Measurements from ENCODE around the gene DLEC1.
"Not testable (repeated sequence)": the region's sequence is repeated elsewhere in the genome, so short reads cannot be mapped to it uniquely, and the experiment has no call there.

DLEC1 gene

DNA sequence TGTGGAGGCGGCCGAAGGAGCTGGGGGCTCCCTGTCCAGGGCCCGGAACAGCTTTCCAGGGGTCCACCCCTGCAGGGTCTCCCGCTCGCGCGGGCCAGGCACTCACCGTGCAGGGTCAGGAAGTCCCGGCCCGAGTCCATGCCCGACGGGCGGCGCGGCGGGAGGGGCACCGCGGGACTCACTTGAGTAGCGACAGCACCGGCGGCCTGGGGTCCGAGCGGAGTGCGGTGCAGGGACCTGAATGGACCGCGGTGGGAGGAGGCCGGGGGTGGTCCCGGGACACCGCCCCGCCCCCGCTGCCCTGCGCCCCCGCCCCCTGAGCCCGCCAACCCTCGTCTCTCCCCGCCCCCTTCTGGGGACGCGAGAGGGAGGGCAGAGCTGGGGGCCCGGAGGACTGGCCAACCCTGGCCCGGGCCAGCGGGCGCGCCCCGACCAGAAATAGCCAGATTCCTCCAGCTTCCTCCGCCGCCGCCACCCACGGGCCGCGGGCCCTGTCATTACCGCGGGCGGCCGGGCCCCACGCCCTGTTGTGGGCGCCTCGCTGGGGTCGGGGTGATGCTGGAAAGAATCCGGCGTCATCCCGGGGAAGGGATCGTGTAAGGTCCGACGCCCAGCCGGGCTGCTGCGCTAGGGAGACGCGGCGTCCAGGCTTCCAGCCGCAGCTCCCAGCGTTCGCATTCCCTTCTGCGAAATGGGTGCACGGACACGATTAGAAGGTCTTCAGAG, 9.4 kb upstream of the DLEC1 start, which contains the start of gene PLCD1:
Gene PLCD1, minus strand, starts transcription at position 243 of the 726 bp plus-strand sequence. Its CDS starts 103 bp downstream, at position 140.
- peak within 1 kb of the TSS; percentile 57 for H3K27ac ChIP-seq (ENCODE audit: low read depth, low read length, severe bottlenecking)
- H3K4me3 ChIP-seq (ENCODE audit: extremely low read depth, insufficient read depth, low read length, poor library complexity, severe bottlenecking) = peak within 1 kb of the TSS; percentile 58
- no peaks in the 10 kb centered on the region for H3K9me3 ChIP-seq (ENCODE audit: control insufficient read depth, low read length)
- 1 to 3% methylated on average over 51 to 61 of the region's 75 CpGs for WGBS, 2 experiments (ENCODE audit: insufficient coverage in 2 of 2)
- H3K4me1 ChIP-seq (ENCODE audit: control insufficient read depth, insufficient read depth, low read length, poor library complexity, severe bottlenecking) = peaks cover 23% of the 10 kb centered on the region
- peaks cover 4% of the 10 kb centered on the region for H3K36me3 ChIP-seq (ENCODE audit: control insufficient read depth, insufficient read depth, low read length)

DNA sequence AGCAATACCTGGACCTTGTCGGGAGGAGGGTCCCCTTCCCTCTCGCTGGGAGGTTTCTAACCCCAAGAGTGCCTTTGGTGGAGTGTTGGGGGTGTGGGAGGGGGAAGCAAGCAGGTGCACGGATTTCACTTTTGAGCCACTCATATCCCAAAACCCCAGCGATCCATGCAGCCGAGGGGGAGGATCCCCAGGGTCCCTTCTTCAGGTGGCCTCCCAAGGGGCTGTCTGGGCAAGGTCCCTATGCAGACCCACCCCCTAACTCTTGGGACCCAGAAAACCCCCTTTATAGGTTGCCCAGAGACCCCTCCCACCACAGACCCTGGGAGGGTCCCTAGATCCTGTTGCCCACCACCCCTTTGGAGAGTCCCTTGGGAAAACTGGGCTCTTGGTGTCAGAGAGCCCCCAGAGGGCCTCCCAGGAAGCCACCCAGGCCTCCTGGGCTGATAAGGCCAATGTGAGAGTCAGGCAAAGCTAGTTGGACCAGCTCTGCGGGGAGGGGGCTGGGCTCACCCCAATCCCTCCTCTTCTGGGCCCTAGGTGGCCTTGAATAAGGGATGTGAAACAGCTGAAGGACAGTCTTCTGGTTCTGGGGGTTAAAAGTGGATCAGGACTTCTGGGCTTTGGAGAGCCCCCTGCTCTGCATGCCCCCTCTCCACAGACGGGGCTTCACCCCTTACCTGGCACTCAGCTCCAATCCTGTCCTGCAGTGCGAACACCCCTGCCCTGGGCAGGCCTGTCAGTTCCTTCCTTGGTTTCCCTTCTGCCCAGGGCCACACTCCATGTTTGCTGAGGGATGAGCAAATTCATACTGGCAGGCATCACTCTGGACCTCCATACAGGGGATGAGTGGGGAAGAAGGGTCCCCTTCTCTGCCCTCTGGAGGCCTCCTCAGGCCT, 8.6 kb upstream of the DLEC1 start:
- Histone ChIP-seq H3K9me3 (ENCODE audit: control insufficient read depth, low read length) (no peaks in the 10 kb centered on the region), H3K27ac (ENCODE audit: low read depth, low read length, severe bottlenecking) (peak overlapping the region; percentile 57), H3K4me1 (ENCODE audit: control insufficient read depth, insufficient read depth, low read length, poor library complexity, severe bottlenecking) (peaks cover 22% of the 10 kb centered on the region), H3K36me3 (ENCODE audit: control insufficient read depth, insufficient read depth, low read length) (peaks cover 4% of the 10 kb centered on the region), H3K4me3 (ENCODE audit: extremely low read depth, insufficient read depth, low read length, poor library complexity, severe bottlenecking) (peak overlapping the region; percentile 58)
- 59 to 63% methylated on average over 5 to 6 of the region's 8 CpGs for WGBS, 2 experiments (ENCODE audit: insufficient coverage in 2 of 2)

DNA sequence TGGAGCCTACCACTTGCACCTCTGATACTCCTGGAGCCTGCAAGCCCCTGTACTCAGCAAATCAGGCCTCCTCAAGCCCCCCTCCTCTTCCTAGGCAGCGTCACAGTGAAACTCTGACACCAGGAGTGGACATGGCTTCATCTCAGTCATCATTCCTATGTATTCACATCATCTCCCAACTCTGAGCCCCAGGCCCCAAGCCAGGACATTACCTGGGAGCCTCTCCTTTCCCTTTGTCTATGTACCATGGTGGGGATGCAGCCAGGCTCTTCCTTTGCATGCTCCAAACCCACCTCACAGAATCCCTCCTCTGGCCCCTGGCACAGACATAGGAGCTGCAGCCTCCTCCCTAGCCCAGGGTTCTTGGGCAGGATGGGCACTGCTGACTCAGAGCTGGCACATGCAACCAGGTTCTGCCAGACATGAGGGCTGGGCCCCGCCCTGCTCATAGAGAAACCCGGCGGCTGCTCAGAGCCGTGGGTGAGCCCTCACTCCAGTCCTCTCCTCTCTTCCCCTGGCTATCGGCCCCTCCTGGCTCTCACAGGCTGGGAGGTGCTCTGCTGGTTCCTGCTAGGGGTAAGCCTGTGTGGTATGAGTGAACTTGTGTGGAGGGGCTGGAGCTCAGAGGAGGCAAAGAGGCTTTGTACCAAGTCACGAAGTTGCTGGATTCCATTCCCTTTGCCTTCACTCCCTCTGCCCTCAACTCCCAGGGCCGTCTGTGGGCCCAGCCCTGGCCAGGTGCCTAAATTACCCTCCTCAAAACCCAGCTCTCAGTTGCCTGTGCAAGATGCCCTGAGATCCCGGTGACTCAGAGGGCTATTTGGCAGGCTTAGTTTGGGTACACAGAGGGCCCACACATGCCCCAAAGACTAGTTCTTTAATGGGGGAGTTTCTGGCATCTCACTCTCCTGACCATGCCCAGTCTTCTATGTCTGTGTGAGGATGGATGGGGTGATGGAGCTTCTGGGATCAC, 7.7 kb upstream of the DLEC1 start:
- Histone ChIP-seq H3K4me3 (ENCODE audit: extremely low read depth, insufficient read depth, low read length, poor library complexity, severe bottlenecking) (no peak overlapping the region), H3K9me3 (ENCODE audit: control insufficient read depth, low read length) (no peaks in the 10 kb centered on the region), H3K27ac (ENCODE audit: low read depth, low read length, severe bottlenecking) (no peak overlapping the region), H3K4me1 (ENCODE audit: control insufficient read depth, insufficient read depth, low read length, poor library complexity, severe bottlenecking) (peaks cover 16% of the 10 kb centered on the region), H3K36me3 (ENCODE audit: control insufficient read depth, insufficient read depth, low read length) (peaks cover 4% of the 10 kb centered on the region)
- WGBS, 2 experiments (ENCODE audit: insufficient coverage in 2 of 2) = 79 to 93% methylated on average over 5 to 8 of the region's 9 CpGs

DNA sequence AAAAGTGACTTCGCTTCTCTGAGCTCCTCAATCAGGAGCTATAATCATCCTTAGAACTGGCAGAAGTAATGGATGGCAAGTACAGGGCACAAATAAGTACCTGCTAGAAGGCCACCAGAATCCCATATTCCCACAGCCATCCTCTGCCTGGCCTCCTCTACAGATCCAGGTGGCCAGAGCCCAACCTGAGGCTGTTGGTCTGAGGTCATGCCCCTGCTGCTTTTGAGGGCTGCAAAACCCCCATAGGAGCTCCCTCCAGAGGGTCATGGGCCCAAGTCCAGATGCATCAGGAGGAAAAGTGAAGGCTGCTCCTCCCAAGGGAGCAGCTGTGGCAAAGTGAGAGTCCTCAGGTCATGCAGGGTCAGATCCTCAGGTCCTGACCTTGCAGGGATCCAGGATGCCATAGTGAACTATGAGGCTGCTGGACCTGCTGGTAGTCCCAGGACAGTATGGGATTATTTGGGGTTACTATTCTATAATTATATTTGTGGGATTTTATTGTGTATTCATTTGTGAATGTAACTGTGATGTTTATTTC, 6.6 kb upstream of the DLEC1 start:
- WGBS, 2 experiments (ENCODE audit: insufficient coverage in 2 of 2) = 86% methylated on average over 1 of the region's 1 CpG; no CpG with 5 or more reads in 1 of the 2 experiments
- Histone ChIP-seq H3K27ac (ENCODE audit: low read depth, low read length, severe bottlenecking) (no peak overlapping the region), H3K4me1 (ENCODE audit: control insufficient read depth, insufficient read depth, low read length, poor library complexity, severe bottlenecking) (peaks cover 21% of the 10 kb centered on the region), H3K9me3 (ENCODE audit: control insufficient read depth, low read length) (no peaks in the 10 kb centered on the region), H3K4me3 (ENCODE audit: extremely low read depth, insufficient read depth, low read length, poor library complexity, severe bottlenecking) (no peak overlapping the region), H3K36me3 (ENCODE audit: control insufficient read depth, insufficient read depth, low read length) (peaks cover 3% of the 10 kb centered on the region)

DNA sequence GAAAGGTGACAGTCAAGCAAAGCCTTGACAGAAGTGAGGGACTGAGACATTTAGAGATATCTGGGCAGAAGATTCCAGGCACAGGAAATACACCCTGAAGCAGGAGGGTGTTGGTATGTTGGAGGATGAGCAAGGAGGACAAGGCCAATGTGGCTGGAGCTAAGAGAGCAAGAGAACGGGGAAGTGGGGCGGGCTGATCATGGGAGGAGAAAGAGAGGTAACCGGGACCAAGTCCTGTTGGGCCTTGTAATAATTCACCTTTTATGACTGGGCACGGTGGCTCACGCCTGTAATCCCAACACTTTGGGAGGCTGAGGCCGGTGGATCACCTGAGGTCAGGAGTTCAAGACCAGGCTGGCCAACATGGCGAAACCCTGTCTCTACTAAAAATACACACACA, 5.4 kb upstream of the DLEC1 start:
- WGBS, 2 experiments (ENCODE audit: insufficient coverage in 2 of 2) = 87 to 100% methylated on average over 3 to 6 of the region's 7 CpGs
- H3K4me3 ChIP-seq (ENCODE audit: extremely low read depth, insufficient read depth, low read length, poor library complexity, severe bottlenecking) = not testable (repeated sequence)
- H3K4me1 ChIP-seq (ENCODE audit: control insufficient read depth, insufficient read depth, low read length, poor library complexity, severe bottlenecking) = peaks cover 16% of the 10 kb centered on the region

DNA sequence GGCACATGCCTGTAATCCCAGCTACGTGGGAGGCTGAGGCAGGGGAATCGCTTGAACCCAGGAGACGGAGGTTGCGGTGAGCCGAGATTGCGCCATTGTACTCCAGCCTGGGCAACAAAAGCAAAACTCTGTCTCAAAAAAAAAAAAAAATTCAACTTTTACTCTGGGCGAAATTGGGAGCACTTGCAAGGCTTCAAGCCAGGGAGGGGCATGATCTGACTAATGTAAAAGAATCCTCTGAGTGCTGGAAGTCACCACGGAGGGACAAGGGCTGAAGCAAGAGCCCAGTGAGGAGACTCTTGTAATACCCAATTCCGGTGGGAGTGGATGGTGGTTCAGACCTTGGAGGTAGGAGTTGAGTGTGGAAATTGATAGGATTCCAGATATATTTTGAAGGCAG, 4.7 kb upstream of the DLEC1 start:
- not testable (repeated sequence) for H3K36me3 ChIP-seq (ENCODE audit: control insufficient read depth, insufficient read depth, low read length); H3K27ac ChIP-seq (ENCODE audit: low read depth, low read length, severe bottlenecking); H3K9me3 ChIP-seq (ENCODE audit: control insufficient read depth, low read length); H3K4me3 ChIP-seq (ENCODE audit: extremely low read depth, insufficient read depth, low read length, poor library complexity, severe bottlenecking)
- WGBS, 2 experiments (ENCODE audit: insufficient coverage in 2 of 2) = 76 to 95% methylated on average over 3 to 4 of the region's 9 CpGs
- peaks cover 16% of the 10 kb centered on the region for H3K4me1 ChIP-seq (ENCODE audit: control insufficient read depth, insufficient read depth, low read length, poor library complexity, severe bottlenecking)

More for the DNA sequence above, 5.4 kb upstream of the DLEC1 start:
- not testable (repeated sequence) for H3K36me3 ChIP-seq (ENCODE audit: control insufficient read depth, insufficient read depth, low read length); H3K9me3 ChIP-seq (ENCODE audit: control insufficient read depth, low read length); H3K27ac ChIP-seq (ENCODE audit: low read depth, low read length, severe bottlenecking)

DNA sequence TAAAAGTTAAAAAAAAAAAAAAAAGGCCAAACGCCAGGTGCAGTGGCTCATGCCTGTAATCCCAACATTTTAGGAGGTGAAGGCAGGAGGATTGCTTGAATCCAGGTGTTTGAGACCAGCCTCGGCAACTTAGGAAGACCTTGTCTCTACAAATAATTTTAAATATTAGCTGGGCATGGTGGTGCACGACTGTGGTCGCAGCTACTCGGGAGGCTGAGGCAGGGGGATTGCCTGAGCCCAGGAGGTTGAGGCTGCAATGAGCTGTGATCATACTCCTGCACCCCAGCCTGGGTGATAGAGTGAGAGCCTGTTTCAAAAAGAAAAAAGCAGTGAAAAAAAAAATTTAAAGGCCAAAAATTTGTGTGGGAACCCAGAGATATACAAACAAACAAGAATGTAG, 2.7 kb upstream of the DLEC1 start:
- Histone ChIP-seq H3K4me3 (ENCODE audit: extremely low read depth, insufficient read depth, low read length, poor library complexity, severe bottlenecking) (no peak overlapping the region), H3K27ac (ENCODE audit: low read depth, low read length, severe bottlenecking) (no peak overlapping the region), H3K36me3 (ENCODE audit: control insufficient read depth, insufficient read depth, low read length) (no peaks in the 10 kb centered on the region), H3K4me1 (ENCODE audit: control insufficient read depth, insufficient read depth, low read length, poor library complexity, severe bottlenecking) (peaks cover 10% of the 10 kb centered on the region), H3K9me3 (ENCODE audit: control insufficient read depth, low read length) (no peaks in the 10 kb centered on the region)
- 100% methylated on average over 3 to 4 of the region's 5 CpGs for WGBS, 2 experiments (ENCODE audit: insufficient coverage in 2 of 2)

DNA sequence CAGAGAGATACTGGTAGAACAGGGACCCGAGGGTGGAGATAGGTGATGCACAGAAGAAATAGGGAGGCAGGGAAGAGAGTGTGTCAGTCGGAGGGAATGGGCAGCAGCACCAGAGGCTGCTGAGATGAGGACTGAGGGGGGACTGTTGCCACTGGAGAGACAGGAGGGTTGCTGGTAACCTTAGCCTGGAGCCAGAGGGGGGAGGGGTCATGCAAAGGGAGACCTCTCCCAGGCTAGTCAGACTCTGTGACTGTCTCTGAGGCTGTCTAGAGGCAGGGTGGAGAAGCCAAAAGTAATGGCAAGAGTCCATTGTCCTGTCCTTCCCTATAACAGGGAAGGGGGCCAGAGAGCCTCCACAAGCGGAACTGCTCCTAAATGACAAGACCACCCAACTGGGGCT, 2.1 kb upstream of the DLEC1 start:
- Histone ChIP-seq H3K9me3 (ENCODE audit: control insufficient read depth, low read length) (no peaks in the 10 kb centered on the region), H3K4me3 (ENCODE audit: extremely low read depth, insufficient read depth, low read length, poor library complexity, severe bottlenecking) (no peak overlapping the region), H3K27ac (ENCODE audit: low read depth, low read length, severe bottlenecking) (no peak overlapping the region), H3K36me3 (ENCODE audit: control insufficient read depth, insufficient read depth, low read length) (no peaks in the 10 kb centered on the region), H3K4me1 (ENCODE audit: control insufficient read depth, insufficient read depth, low read length, poor library complexity, severe bottlenecking) (peaks cover 9% of the 10 kb centered on the region)
- 70 to 73% methylated on average over 2 of the region's 3 CpGs for WGBS, 2 experiments (ENCODE audit: insufficient coverage in 2 of 2)

DNA sequence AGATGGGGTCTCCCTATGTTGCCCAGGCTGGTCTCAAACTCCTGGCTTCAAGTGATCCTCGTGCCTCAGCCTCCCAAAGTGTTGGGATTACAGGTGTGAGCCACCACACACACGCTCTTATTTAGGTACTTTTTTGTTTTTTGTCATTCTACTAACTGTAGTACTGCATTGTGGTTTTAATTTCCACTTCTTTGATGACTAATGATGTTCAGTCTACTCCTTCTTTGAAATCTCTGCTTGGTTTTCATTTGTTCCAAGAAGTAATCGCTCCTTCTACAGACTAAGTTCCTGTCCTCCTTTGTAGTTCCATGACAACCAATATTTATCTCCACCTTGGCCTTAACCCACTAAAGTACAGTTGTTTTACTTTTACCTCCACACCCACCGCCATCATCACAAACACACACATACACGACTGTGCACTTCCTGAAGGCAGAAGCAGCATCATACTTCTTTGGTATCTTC, 529 bp upstream of the DLEC1 start:
- Histone ChIP-seq H3K27ac (ENCODE audit: low read depth, low read length, severe bottlenecking) (no peak overlapping the region), H3K4me3 (ENCODE audit: extremely low read depth, insufficient read depth, low read length, poor library complexity, severe bottlenecking) (peak overlapping the region; percentile 36), H3K9me3 (ENCODE audit: control insufficient read depth, low read length) (no peaks in the 10 kb centered on the region), H3K4me1 (ENCODE audit: control insufficient read depth, insufficient read depth, low read length, poor library complexity, severe bottlenecking) (peaks cover 9% of the 10 kb centered on the region), H3K36me3 (ENCODE audit: control insufficient read depth, insufficient read depth, low read length) (no peaks in the 10 kb centered on the region)
- 88 to 92% methylated on average over 2 of the region's 5 CpGs for WGBS, 2 experiments (ENCODE audit: insufficient coverage in 2 of 2)

DNA sequence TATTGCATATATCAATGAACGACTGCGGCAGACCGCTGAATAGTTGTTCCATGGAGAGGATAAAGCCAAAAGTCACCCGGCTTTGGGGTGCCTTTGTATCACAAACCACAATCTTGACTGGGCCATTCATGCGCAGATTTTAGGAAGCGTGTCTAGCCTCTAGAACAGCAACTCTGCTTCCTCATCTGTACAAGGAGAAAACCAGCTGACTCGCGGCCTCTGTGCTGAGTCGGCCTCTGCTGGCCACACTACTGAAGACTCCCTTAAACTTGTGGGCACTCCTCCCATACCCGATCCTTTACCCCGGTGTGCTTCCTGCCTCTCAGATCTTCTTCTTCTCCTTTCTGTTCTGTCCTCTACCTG, 872 bp downstream of the DLEC1 start:
- Histone ChIP-seq H3K27ac (ENCODE audit: low read depth, low read length, severe bottlenecking) (no peak overlapping the region), H3K4me1 (ENCODE audit: control insufficient read depth, insufficient read depth, low read length, poor library complexity, severe bottlenecking) (peaks cover 9% of the 10 kb centered on the region), H3K36me3 (ENCODE audit: control insufficient read depth, insufficient read depth, low read length) (no peaks in the 10 kb centered on the region), H3K4me3 (ENCODE audit: extremely low read depth, insufficient read depth, low read length, poor library complexity, severe bottlenecking) (peak overlapping the region; percentile 36), H3K9me3 (ENCODE audit: control insufficient read depth, low read length) (no peaks in the 10 kb centered on the region)
- WGBS, 2 experiments (ENCODE audit: insufficient coverage in 2 of 2) = 43 to 53% methylated on average over 10 to 11 of the region's 11 CpGs
